ENCODE data around the gene ZBBX.

Gene ZBBX

DNA sequence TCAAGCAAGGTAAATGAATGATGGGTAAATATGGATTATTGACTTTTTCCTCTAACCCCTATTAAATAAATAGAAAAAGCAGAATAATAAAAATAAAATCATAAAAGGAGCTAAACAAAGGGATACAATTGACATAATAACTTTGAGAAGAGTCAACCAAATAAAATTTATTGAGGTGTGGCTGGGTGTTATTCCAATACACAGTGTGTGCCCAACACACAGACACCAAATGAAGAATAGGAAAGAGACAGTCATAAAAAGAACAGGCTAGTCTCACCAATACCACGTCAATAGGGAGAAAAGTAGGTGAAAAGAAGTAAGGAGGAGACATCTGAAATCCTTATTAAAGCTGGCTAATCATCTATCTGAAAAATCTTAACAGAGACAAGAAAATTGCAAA is 127.1 kb downstream of the ZBBX start:
- no peaks in the 10 kb centered on the region for H3K27me3 ChIP-seq (replicated peaks; ENCODE audit: insufficient read depth, low read length)
- no peaks in the 10 kb centered on the region for H3K4me1 ChIP-seq (ENCODE audit: low read length)
- H3K4me3 ChIP-seq (ENCODE audit: low read length): no peak overlapping the region
- no peak overlapping the region for H3K4me2 ChIP-seq (ENCODE audit: low read depth, low read length)
- H3K79me2 ChIP-seq (ENCODE audit: low read length): no peaks in the 10 kb centered on the region
- DNase-seq: no peak
- no peaks in the 10 kb centered on the region for H3K9me2 ChIP-seq (replicated peaks; ENCODE audit: insufficient read depth, low read length)
- TF ChIP-seq, protein P1, sequence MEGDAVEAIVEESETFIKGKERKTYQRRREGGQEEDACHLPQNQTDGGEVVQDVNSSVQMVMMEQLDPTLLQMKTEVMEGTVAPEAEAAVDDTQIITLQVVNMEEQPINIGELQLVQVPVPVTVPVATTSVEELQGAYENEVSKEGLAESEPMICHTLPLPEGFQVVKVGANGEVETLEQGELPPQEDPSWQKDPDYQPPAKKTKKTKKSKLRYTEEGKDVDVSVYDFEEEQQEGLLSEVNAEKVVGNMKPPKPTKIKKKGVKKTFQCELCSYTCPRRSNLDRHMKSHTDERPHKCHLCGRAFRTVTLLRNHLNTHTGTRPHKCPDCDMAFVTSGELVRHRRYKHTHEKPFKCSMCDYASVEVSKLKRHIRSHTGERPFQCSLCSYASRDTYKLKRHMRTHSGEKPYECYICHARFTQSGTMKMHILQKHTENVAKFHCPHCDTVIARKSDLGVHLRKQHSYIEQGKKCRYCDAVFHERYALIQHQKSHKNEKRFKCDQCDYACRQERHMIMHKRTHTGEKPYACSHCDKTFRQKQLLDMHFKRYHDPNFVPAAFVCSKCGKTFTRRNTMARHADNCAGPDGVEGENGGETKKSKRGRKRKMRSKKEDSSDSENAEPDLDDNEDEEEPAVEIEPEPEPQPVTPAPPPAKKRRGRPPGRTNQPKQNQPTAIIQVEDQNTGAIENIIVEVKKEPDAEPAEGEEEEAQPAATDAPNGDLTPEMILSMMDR (IDR thresholded peaks at IDR 0.05; ENCODE audit: low read length): no peak
- H3K9me3 ChIP-seq (replicated peaks; ENCODE audit: insufficient read depth, low read length): no peaks in the 10 kb centered on the region
- H4K20me1 ChIP-seq (ENCODE audit: insufficient read depth, low read length): no peaks in the 10 kb centered on the region
- H3K36me3 ChIP-seq (replicated peaks; ENCODE audit: insufficient read depth, low read length): no peaks in the 10 kb centered on the region
- no peak overlapping the region for H3K27ac ChIP-seq (ENCODE audit: low read length)
- H3F3A ChIP-seq (ENCODE audit: insufficient read depth, low read length): no peaks in the 10 kb centered on the region
- H3K9ac ChIP-seq (ENCODE audit: low read length): no peak overlapping the region
- no peak overlapping the region for H2AFZ ChIP-seq (ENCODE audit: low read length)

DNA sequence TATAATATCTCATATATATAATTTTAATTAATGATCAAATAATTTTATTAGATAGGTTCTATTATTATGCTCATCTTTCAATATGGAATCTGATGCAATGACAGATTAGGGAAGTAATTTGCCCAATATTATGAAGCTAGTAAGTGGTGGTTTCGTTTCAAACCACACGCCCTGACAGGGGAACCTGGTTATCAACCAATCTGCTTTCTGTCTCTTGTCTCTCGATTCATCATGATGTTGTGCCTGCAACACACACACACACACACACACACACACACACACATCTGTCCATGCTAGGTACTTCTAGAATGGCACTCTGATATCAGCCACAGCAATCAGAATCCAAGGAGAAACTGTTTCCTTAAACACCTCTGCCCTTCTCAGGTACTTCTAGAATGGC is 128.4 kb downstream of the ZBBX start:
- no peak for DNase-seq
- no peak overlapping the region for H3K27ac ChIP-seq (ENCODE audit: low read length)
- H3K9ac ChIP-seq (ENCODE audit: low read length): no peak overlapping the region
- no peak for TF ChIP-seq EZH2 (optimal IDR thresholded peaks at IDR 0.05; ENCODE audit: low read depth, low read length)
- TF ChIP-seq EZH2phosphoT487 (IDR thresholded peaks at IDR 0.05; ENCODE audit: low read length): no peak
- TF ChIP-seq, protein P1 (IDR thresholded peaks at IDR 0.05; ENCODE audit: low read length): no peak
- no peaks in the 10 kb centered on the region for H3F3A ChIP-seq (ENCODE audit: insufficient read depth, low read length)
- no peaks in the 10 kb centered on the region for H4K20me1 ChIP-seq (ENCODE audit: insufficient read depth, low read length)
- no peaks in the 10 kb centered on the region for H3K9me2 ChIP-seq (replicated peaks; ENCODE audit: insufficient read depth, low read length)
- H3K4me3 ChIP-seq (ENCODE audit: low read length): no peak overlapping the region
- H3K27me3 ChIP-seq (replicated peaks; ENCODE audit: insufficient read depth, low read length): no peaks in the 10 kb centered on the region
- no peaks in the 10 kb centered on the region for H3K4me1 ChIP-seq (ENCODE audit: low read length)
- H2AFZ ChIP-seq (ENCODE audit: low read length): no peak overlapping the region
- H3K36me3 ChIP-seq (replicated peaks; ENCODE audit: insufficient read depth, low read length): no peaks in the 10 kb centered on the region
- H3K9me3 ChIP-seq (replicated peaks; ENCODE audit: insufficient read depth, low read length): no peaks in the 10 kb centered on the region
- H3K4me2 ChIP-seq (ENCODE audit: low read depth, low read length): no peak overlapping the region
- no peaks in the 10 kb centered on the region for H3K79me2 ChIP-seq (ENCODE audit: low read length)

DNA sequence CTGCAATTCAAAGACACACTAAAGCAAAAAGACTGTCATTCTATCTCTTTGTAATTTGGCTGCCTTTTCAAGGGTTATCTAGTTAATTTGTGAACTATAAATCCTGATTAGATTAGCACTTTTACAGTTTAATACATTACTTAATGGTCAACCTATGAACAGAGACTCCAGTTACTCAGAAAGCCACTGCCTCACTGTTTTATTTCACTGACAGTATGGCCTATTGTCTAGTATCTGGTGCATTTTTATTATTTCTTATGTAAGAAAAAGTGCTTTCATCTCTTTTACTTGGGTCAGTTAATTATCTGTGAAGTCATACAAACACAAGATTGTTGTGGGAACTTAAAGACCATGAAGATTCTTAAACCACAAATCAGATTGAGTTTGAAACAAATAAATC is 133.8 kb downstream of the ZBBX start:
- Histone ChIP-seq H3K4me1 (ENCODE audit: low read length) (no peaks in the 10 kb centered on the region), H3K4me3 (ENCODE audit: low read length) (no peak overlapping the region), H3K9me3 (replicated peaks; ENCODE audit: insufficient read depth, low read length) (no peaks in the 10 kb centered on the region), H3K36me3 (replicated peaks; ENCODE audit: insufficient read depth, low read length) (no peaks in the 10 kb centered on the region), H3K9ac (ENCODE audit: low read length) (no peak overlapping the region), H3K27me3 (replicated peaks; ENCODE audit: insufficient read depth, low read length) (no peaks in the 10 kb centered on the region), H2AFZ (ENCODE audit: low read length) (no peak overlapping the region), H3K79me2 (ENCODE audit: low read length) (no peaks in the 10 kb centered on the region), H3F3A (ENCODE audit: insufficient read depth, low read length) (no peaks in the 10 kb centered on the region), H4K20me1 (ENCODE audit: insufficient read depth, low read length) (no peaks in the 10 kb centered on the region), H3K9me2 (replicated peaks; ENCODE audit: insufficient read depth, low read length) (no peaks in the 10 kb centered on the region), H3K4me2 (ENCODE audit: low read depth, low read length) (no peak overlapping the region), H3K27ac (ENCODE audit: low read length) (no peak overlapping the region)
- no peak for TF ChIP-seq EZH2 (optimal IDR thresholded peaks at IDR 0.05; ENCODE audit: low read depth, low read length)
- no peak for TF ChIP-seq EZH2phosphoT487 (IDR thresholded peaks at IDR 0.05; ENCODE audit: low read length)
- DNase-seq: no peak

DNA sequence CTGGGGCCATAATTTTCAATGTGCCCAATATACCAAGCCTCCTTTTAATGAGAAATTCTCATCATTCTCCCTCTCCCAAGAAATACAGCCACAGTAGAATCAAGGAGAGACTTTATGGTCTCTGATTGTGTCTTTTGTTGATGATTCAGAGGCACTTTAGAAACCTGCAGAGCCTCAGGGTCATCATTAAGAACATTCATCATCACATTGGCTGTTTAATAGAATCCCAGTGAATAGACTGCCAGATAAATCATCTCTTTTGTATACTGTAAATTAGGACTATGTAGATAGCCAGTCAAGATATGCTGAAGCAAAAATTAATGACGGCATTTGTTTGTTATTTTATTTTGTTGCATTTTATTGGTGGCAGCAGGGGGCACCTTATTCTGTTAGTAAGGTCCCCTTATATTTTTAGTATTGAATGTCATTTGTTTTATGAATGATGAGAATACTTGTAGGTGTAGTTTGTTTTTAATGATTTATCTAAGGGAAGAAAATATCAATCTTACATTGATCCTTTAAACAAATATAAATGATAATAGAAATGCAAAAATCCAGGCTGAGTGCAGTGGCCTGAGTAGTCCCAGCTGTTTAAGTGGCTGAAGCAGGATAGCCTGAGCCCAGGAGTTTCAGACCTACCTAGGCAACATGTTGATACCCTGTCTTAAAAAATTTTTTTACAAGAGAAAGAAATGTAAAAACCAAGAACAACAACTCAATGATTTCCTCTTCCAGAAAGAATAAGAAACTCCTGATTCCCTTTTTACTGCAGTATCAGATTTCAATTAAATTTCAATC is 138.8 kb downstream of the ZBBX start:
- no peak overlapping the region for H3K4me3 ChIP-seq (ENCODE audit: low read length)
- no peak overlapping the region for H3K27ac ChIP-seq (ENCODE audit: low read length)
- H3K9me2 ChIP-seq (replicated peaks; ENCODE audit: insufficient read depth, low read length): no peaks in the 10 kb centered on the region
- no peaks in the 10 kb centered on the region for H4K20me1 ChIP-seq (ENCODE audit: insufficient read depth, low read length)
- DNase-seq: no peak
- H3F3A ChIP-seq (ENCODE audit: insufficient read depth, low read length): no peaks in the 10 kb centered on the region
- no peaks in the 10 kb centered on the region for H3K79me2 ChIP-seq (ENCODE audit: low read length)
- no peak overlapping the region for H2AFZ ChIP-seq (ENCODE audit: low read length)
- H3K4me2 ChIP-seq (ENCODE audit: low read depth, low read length): no peak overlapping the region
- H3K9me3 ChIP-seq (replicated peaks; ENCODE audit: insufficient read depth, low read length): no peaks in the 10 kb centered on the region
- H3K9ac ChIP-seq (ENCODE audit: low read length): no peak overlapping the region
- no peaks in the 10 kb centered on the region for H3K36me3 ChIP-seq (replicated peaks; ENCODE audit: insufficient read depth, low read length)
- H3K4me1 ChIP-seq (ENCODE audit: low read length): no peaks in the 10 kb centered on the region
- H3K27me3 ChIP-seq (replicated peaks; ENCODE audit: insufficient read depth, low read length): no peaks in the 10 kb centered on the region
- no peak for TF ChIP-seq EZH2 (optimal IDR thresholded peaks at IDR 0.05; ENCODE audit: low read depth, low read length)
- TF ChIP-seq, protein P1 (IDR thresholded peaks at IDR 0.05; ENCODE audit: low read length): no peak
- TF ChIP-seq EZH2phosphoT487 (IDR thresholded peaks at IDR 0.05; ENCODE audit: low read length): no peak

Measured in MM.1S (cell line).